Breast epithelium (tissue), 3 donors: Measurements from ENCODE around the gene MARCKSL1.

ENCODE experiments used
- POLR2A ChIP-seq: fragments of 450-650 bp; IDR thresholded peaks from one replicate; pipeline ENCODE4 v1.6.1; 2016; ENCODE audit warnings: antibody characterized with exemption, mild to moderate bottlenecking, moderate library complexity
- TF ChIP-seq, protein P1 (sequence below), 3 donors: fragments of 450-650 bp; IDR thresholded peaks; one replicate each; pipeline ENCODE4 v1.5.1; 2016 to 2017; ENCODE audit warnings: antibody characterized with exemption in 3 of 3, mild to moderate bottlenecking in 3 of 3, moderate library complexity in 3 of 3

DNA sequence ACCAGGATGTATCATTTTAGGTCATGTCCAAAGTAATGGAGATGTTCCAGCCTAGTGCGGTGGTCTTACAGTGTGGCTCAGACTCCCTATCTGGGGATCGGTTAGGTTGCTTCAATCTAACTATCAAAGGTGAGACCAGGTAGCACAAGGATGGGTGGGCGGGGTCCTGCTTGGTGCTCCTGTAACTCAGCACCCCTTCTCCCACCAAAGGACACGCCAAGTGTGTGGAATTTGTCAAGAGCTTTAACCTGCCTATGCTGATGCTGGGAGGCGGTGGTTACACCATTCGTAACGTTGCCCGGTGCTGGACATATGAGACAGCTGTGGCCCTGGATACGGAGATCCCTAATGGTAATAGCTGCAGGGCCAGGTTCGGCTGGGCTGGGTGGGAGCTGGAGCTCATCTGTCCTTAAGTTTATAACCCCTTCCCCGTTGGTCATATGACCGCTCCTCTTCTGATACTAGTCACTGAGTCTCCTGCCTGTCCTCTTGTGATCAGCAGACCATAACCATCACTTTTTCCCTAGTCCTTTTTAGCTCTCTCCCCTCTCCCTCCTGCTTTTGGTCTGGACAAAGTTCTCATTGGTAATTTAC, 5.4 kb downstream of the MARCKSL1 start:
- TF ChIP-seq, protein P1, sequence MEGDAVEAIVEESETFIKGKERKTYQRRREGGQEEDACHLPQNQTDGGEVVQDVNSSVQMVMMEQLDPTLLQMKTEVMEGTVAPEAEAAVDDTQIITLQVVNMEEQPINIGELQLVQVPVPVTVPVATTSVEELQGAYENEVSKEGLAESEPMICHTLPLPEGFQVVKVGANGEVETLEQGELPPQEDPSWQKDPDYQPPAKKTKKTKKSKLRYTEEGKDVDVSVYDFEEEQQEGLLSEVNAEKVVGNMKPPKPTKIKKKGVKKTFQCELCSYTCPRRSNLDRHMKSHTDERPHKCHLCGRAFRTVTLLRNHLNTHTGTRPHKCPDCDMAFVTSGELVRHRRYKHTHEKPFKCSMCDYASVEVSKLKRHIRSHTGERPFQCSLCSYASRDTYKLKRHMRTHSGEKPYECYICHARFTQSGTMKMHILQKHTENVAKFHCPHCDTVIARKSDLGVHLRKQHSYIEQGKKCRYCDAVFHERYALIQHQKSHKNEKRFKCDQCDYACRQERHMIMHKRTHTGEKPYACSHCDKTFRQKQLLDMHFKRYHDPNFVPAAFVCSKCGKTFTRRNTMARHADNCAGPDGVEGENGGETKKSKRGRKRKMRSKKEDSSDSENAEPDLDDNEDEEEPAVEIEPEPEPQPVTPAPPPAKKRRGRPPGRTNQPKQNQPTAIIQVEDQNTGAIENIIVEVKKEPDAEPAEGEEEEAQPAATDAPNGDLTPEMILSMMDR (IDR thresholded peaks at IDR 0.05): no peak
- TF ChIP-seq POLR2A: no peak
